Caco-2 (cell line): ENCODE results near the gene MACROH2A2. TPM values are rescaled to one million over a fixed set of nuclear protein-coding genes. Genes with fewer than 3 reads are reported as not detected.
A peak's percentile ranks its signal among the peaks of the same experiment; 100 is the strongest.

Source experiments
- BruUV-seq: library from RNA; stranded (reverse); fragments of 400-500 nt; replicated peaks from 2 replicates; lab custom pipeline; 2021; lab: Mats Ljungman, UMichigan
- CTCF ChIA-PET: fragments of 300-600 bp; sonication (Branson Sonifier 250); formaldehyde crosslinking; loops from one replicate; lab custom pipeline; 2022; ENCODE audit warnings: antibody characterized with exemption; lab: Charles Lee
- POLR2A ChIA-PET: fragments of 300-600 bp; sonication (Branson Sonifier 250); formaldehyde crosslinking; loops from one replicate; lab custom pipeline; 2022; ENCODE audit warnings: antibody characterized with exemption; lab: Charles Lee
- DNase-seq, 2 experiments: peaks; one replicate each; pipeline versions ENCODE4 v3.0.0 to v3.0.0-alpha.2; 2020 to 2022
- H3K27me3 ChIP-seq: replicated peaks from 2 replicates; pipeline ENCODE4 v1.6.0; 2011; ENCODE audit warnings: low read length; ENCODE audit not compliant: control insufficient read depth, insufficient read depth
- H3K36me3 ChIP-seq: 2 replicates; pipeline ENCODE4 v1.5.1; 2011; ENCODE audit warnings: low read length; ENCODE audit not compliant: control insufficient read depth, insufficient read depth
- H3K4me1 ChIP-seq: fragments of 250-450 bp; sonication (Bioruptor Pico); 2 replicates; pipeline ENCODE4 v1.5.1; 2020; ENCODE audit warnings: mild to moderate bottlenecking
- H3K4me3 ChIP-seq: 2 replicates; pipeline ENCODE4 v1.5.1; 2011; ENCODE audit warnings: low read depth, mild to moderate bottlenecking, control low read depth, low read length
- H3K9me3 ChIP-seq: fragments of 250-450 bp; sonication (Bioruptor Pico); 2 replicates; pipeline ENCODE4 v1.5.1; 2020; ENCODE audit warnings: mild to moderate bottlenecking, moderate library complexity
- H3K27ac Mint-ChIP-seq: one replicate; pipeline ENCODE4 v1.8.0; 2022; ENCODE audit warnings: mixed read lengths; ENCODE audit not compliant: unreplicated experiment
- H3K27me3 Mint-ChIP-seq: one replicate; pipeline ENCODE4 v1.8.0; 2022; ENCODE audit warnings: mixed read lengths; ENCODE audit not compliant: insufficient read depth, unreplicated experiment
- H3K36me3 Mint-ChIP-seq: one replicate; pipeline ENCODE4 v1.8.0; 2022; ENCODE audit warnings: mild to moderate bottlenecking, mixed read lengths; ENCODE audit not compliant: insufficient read depth, unreplicated experiment
- H3K4me1 Mint-ChIP-seq: one replicate; pipeline ENCODE4 v1.8.0; 2022; ENCODE audit warnings: low read depth, mixed read lengths; ENCODE audit not compliant: unreplicated experiment
- H3K4me3 Mint-ChIP-seq: one replicate; pipeline ENCODE4 v1.8.0; 2022; ENCODE audit warnings: mild to moderate bottlenecking, moderate library complexity, mixed read lengths; ENCODE audit not compliant: unreplicated experiment
- H3K9me3 Mint-ChIP-seq: one replicate; pipeline ENCODE4 v1.8.0; 2022; ENCODE audit warnings: mixed read lengths; ENCODE audit not compliant: unreplicated experiment
- CTCF ChIP-seq, 2 experiments: fragments of 200-600 bp in 1 of 2; IDR thresholded peaks; 1 replicate in 1 of 2; 2 replicates in 1 of 2; pipeline versions ENCODE4 v1.5.1 to v1.8.0; 2011 to 2022; ENCODE audit warnings: antibody characterized with exemption in 1 of 2, control low read depth in 1 of 2, inconsistent platforms in 1 of 2, low read depth in 1 of 2, low read length in 1 of 2, mild to moderate bottlenecking in 1 of 2, moderate library complexity in 1 of 2; ENCODE audit not compliant: insufficient read depth in 1 of 2, severe bottlenecking in 1 of 2, unreplicated experiment in 1 of 2
- intact Hi-C: fragments of 100-400 bp; cut with micrococcal nuclease; formaldehyde crosslinking; loops from one replicate; pipeline ENCODE4 v1.10.0; 2022; ENCODE audit not compliant: unreplicated experiment
- total RNA-seq: library from RNA; stranded (reverse); gene quantifications from 2 replicates; pipeline ENCODE4 v1.2.3, GENCODE V29; 2022

Gene MACROH2A2
- total RNA-seq, 1 experiment from 2014 or later, result 6.1 TPM

- H3K36me3 ChIP-seq, result no peaks in the 10 kb centered on the region
- intact Hi-C loops, result no loop called here
- no TSS peak for BruUV-seq
- H3K4me3 ChIP-seq, result peak overlapping the region; percentile 41
- H3K4me1 Mint-ChIP-seq, result peaks cover 8% of the 10 kb centered on the region
- peak; percentile 8 to 44 for TF ChIP-seq CTCF (IDR thresholded peaks at IDR 0.05; ENCODE audit: insufficient read depth in 1 of 2, low read depth in 1 of 2, low read length in 1 of 2, severe bottlenecking in 1 of 2, unreplicated experiment in 1 of 2)
- DNase-seq, result peak in 1 of 2 experiments; percentile 43
- peak overlapping the region; percentile 82 for H3K4me3 Mint-ChIP-seq
- H3K27ac Mint-ChIP-seq, result no peak overlapping the region
- ChIA-PET CTCF (interaction anchor here (0.9 to 1.0 kb wide), 2 partner anchors 13 to 93 kb away, joined by 3 to 5 read pairs; partner anchors contain the start of gene TYSND1), POLR2A (no interaction called here)
- H3K27me3 ChIP-seq, result peaks cover 10% of the 10 kb centered on the region
- no peaks in the 10 kb centered on the region for H3K36me3 Mint-ChIP-seq
- H3K9me3 Mint-ChIP-seq, result no peaks in the 10 kb centered on the region
- H3K9me3 ChIP-seq, result no peaks in the 10 kb centered on the region
- peaks cover 40% of the 10 kb centered on the region for H3K27me3 Mint-ChIP-seq
- peaks cover 13% of the 10 kb centered on the region; the same call in 1 of the 2 replicates for H3K4me1 ChIP-seq
Observed at GRCh38 chr10:70053841-70054288, 1.2 kb downstream of the MACROH2A2 start.

- H3K36me3 Mint-ChIP-seq, result no peaks in the 10 kb centered on the region
- CTCF ChIA-PET, result interaction anchor here (0.6 to 0.9 kb wide), 2 partner anchors 14 to 310 kb away, joined by 3 read pairs; no protein-coding TSS in a partner anchor
- H3K27me3 ChIP-seq, result peaks cover 10% of the 10 kb centered on the region
- H3K4me1 Mint-ChIP-seq, result peaks cover 8% of the 10 kb centered on the region
- peaks cover 40% of the 10 kb centered on the region for H3K27me3 Mint-ChIP-seq
- peaks cover 13% of the 10 kb centered on the region; the same call in 1 of the 2 replicates for H3K4me1 ChIP-seq
- no peaks in the 10 kb centered on the region for H3K36me3 ChIP-seq
- no TSS peak for BruUV-seq
- no peaks in the 10 kb centered on the region for H3K9me3 ChIP-seq
- H3K9me3 Mint-ChIP-seq, result no peaks in the 10 kb centered on the region
- POLR2A ChIA-PET, result no interaction called here
- TF ChIP-seq CTCF (IDR thresholded peaks at IDR 0.05; ENCODE audit: insufficient read depth in 1 of 2, low read depth in 1 of 2, low read length in 1 of 2, severe bottlenecking in 1 of 2, unreplicated experiment in 1 of 2), result no peak
- peak overlapping the region; percentile 82 for H3K4me3 Mint-ChIP-seq
- H3K4me3 ChIP-seq, result no peak overlapping the region
- no peak overlapping the region for H3K27ac Mint-ChIP-seq
- intact Hi-C loops, result no loop called here
- no peak for DNase-seq
Observed at GRCh38 chr10:70054902-70055301, 2.3 kb downstream of the MACROH2A2 start.

- H3K9me3 Mint-ChIP-seq, result no peaks in the 10 kb centered on the region
- no peak overlapping the region for H3K4me3 Mint-ChIP-seq
- intact Hi-C loops, result no loop called here
- ChIA-PET POLR2A (no interaction called here), CTCF (no interaction called here)
- no peak for TF ChIP-seq CTCF (IDR thresholded peaks at IDR 0.05; ENCODE audit: insufficient read depth in 1 of 2, low read depth in 1 of 2, low read length in 1 of 2, severe bottlenecking in 1 of 2, unreplicated experiment in 1 of 2)
- no peak for DNase-seq
- no peaks in the 10 kb centered on the region for H3K36me3 Mint-ChIP-seq
- peaks cover 44% of the 10 kb centered on the region for H3K27me3 Mint-ChIP-seq
- H3K9me3 ChIP-seq, result no peaks in the 10 kb centered on the region
- BruUV-seq, result no TSS peak
- H3K36me3 ChIP-seq, result no peaks in the 10 kb centered on the region
- H3K27ac Mint-ChIP-seq, result no peak overlapping the region
- H3K27me3 ChIP-seq, result peaks cover 10% of the 10 kb centered on the region
- H3K4me3 ChIP-seq, result no peak overlapping the region
- H3K4me1 Mint-ChIP-seq, result peaks cover 8% of the 10 kb centered on the region
- peaks cover 13% of the 10 kb centered on the region; the same call in 1 of the 2 replicates for H3K4me1 ChIP-seq
Observed at GRCh38 chr10:70055550-70055949, 2.9 kb downstream of the MACROH2A2 start.
